Activated CD8-positive, alpha-beta T cell treated with anti-CD3 and anti-CD28 coated beads for 36 hours (primary cell): Measurements from ENCODE around the gene TEN1. TPM values are rescaled to one million over a fixed set of nuclear protein-coding genes. Genes with fewer than 3 reads are reported as not detected.

Experiments used
- ATAC-seq: fragments of 200-7000 bp; cut with Tn5 transposase; one replicate; pipeline ENCODE4 v1.10.0; 2021; ENCODE audit warnings: mild to moderate bottlenecking, moderate library complexity
- CTCF ChIA-PET: fragments of 350-600 bp; sonication (Branson Sonifier 250); formaldehyde crosslinking; loops from one replicate; lab custom pipeline; 2021; ENCODE audit warnings: antibody characterized with exemption; lab: Charles Lee
- POLR2A ChIA-PET: fragments of 350-600 bp; sonication (Branson Sonifier 250); formaldehyde crosslinking; loops from one replicate; lab custom pipeline; 2021; ENCODE audit warnings: antibody characterized with exemption; lab: Charles Lee
- DNase-seq: peaks from one replicate; pipeline ENCODE4 v3.0.0-alpha.2; 2020
- H3K27ac Mint-ChIP-seq: one replicate; pipeline ENCODE4 v1.8.0; 2021; ENCODE audit warnings: mild to moderate bottlenecking, mixed read lengths
- H3K27me3 Mint-ChIP-seq: one replicate; pipeline ENCODE4 v1.8.0; 2021; ENCODE audit warnings: mixed read lengths
- H3K36me3 Mint-ChIP-seq: one replicate; pipeline ENCODE4 v1.8.0; 2021; ENCODE audit warnings: low read depth, mixed read lengths
- H3K4me1 Mint-ChIP-seq: one replicate; pipeline ENCODE4 v1.8.0; 2021; ENCODE audit warnings: low read depth, mixed read lengths
- H3K4me3 Mint-ChIP-seq: one replicate; pipeline ENCODE4 v1.8.0; 2021; ENCODE audit warnings: mild to moderate bottlenecking, moderate library complexity, mixed read lengths
- H3K9me3 Mint-ChIP-seq: one replicate; pipeline ENCODE4 v1.8.0; 2021; ENCODE audit warnings: mixed read lengths
- intact Hi-C: fragments of 100-400 bp; cut with micrococcal nuclease; formaldehyde crosslinking; loops from one replicate; pipeline ENCODE4 v1.10.0; 2022
- total RNA-seq, 2 experiments: library from RNA; stranded (reverse); gene quantifications; one replicate each; pipeline ENCODE4 v1.2.3, GENCODE V29; 2021
- TF ChIP-seq, protein P1 (sequence below): fragments of 200-600 bp; IDR thresholded peaks from one replicate; pipeline ENCODE4 v1.8.0; 2022; ENCODE audit warnings: antibody characterized with exemption, mild to moderate bottlenecking

The TEN1 gene
- total RNA-seq, 2 experiments from 2014 or later, result 11.7 to 13.2 TPM

DNA sequence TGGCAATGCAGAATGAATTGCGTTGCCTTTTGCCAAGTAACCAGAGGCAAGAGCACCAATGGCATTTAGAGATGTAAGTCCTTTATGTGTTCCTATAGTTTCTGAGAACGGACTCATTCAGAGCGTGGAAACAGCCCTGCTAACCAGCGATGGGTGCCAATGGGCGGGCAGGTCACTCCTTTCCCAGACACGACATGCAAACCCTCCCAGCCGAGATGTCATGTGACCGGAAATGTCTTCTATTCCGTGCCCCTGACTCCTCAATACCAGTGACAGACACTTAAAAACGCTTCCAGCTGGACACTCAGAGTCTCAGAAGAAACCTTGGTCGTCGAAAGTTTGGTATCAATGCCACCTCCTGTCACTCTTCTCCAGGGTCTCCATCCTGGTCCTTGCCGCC is 41.4 kb upstream of the TEN1 start:
- Mint-ChIP-seq H3K9me3 (no peaks in the 10 kb centered on the region), H3K27me3 (no peaks in the 10 kb centered on the region), H3K4me1 (peaks cover 12% of the 10 kb centered on the region), H3K36me3 (peaks cover 5% of the 10 kb centered on the region), H3K4me3 (no peak overlapping the region), H3K27ac (no peak overlapping the region)
- TF ChIP-seq, protein P1, sequence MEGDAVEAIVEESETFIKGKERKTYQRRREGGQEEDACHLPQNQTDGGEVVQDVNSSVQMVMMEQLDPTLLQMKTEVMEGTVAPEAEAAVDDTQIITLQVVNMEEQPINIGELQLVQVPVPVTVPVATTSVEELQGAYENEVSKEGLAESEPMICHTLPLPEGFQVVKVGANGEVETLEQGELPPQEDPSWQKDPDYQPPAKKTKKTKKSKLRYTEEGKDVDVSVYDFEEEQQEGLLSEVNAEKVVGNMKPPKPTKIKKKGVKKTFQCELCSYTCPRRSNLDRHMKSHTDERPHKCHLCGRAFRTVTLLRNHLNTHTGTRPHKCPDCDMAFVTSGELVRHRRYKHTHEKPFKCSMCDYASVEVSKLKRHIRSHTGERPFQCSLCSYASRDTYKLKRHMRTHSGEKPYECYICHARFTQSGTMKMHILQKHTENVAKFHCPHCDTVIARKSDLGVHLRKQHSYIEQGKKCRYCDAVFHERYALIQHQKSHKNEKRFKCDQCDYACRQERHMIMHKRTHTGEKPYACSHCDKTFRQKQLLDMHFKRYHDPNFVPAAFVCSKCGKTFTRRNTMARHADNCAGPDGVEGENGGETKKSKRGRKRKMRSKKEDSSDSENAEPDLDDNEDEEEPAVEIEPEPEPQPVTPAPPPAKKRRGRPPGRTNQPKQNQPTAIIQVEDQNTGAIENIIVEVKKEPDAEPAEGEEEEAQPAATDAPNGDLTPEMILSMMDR, result no peak
- intact Hi-C loops, result no loop called here
- POLR2A ChIA-PET, result no interaction called here
- no peak for ATAC-seq
- no peak for DNase-seq
- CTCF ChIA-PET, result no interaction called here

DNA sequence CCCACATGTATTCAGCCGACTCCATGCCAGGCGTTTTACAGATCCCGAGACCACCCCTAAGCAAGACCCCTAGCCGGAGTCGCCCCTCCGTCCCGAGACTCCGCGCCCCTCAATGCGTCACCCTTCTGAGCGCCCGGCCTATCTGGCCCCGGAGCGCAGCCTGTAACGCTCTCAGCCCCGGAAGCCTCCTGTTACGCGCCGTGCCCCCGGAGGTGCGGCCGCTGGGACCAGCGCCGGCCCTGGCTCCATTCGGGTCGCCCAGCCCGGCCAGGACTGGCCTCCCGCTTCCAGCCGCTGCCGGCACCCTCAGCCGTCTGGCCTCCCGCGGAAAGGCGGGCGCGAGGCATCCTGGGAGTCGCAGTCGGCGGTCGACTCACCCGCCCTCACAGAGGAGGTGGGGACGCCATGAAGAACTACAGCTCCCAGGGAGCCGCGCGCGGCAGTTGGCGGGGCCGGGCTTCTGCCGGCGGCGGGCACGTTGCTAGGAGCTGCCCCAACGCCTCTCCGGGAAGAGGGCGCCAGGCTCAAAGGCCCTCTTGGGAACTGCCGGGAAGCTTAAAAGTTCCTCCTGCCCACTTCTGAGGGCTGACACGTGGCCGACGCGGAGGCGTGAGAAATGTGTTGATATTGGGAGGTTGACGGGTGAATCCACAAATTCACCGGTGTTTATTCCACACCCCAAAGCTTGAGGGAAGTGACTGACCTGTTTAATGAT is 38.2 kb upstream of the TEN1 start, which contains the start of gene FBF1:
FBF1 (minus strand) TSS at position 316 of the 715 bp plus-strand sequence. CDS start 2,893 bp downstream, outside the sequence.
- H3K36me3 Mint-ChIP-seq, result no peaks in the 10 kb centered on the region
- H3K4me1 Mint-ChIP-seq, result peaks cover 12% of the 10 kb centered on the region
- no peaks in the 10 kb centered on the region for H3K27me3 Mint-ChIP-seq
- H3K4me3 Mint-ChIP-seq, result peak within 1 kb of the TSS; percentile 86
- TF ChIP-seq, protein P1, result no peak
- peak; percentile 93 for DNase-seq
- POLR2A ChIA-PET, result interaction anchor here (0.7 to 0.8 kb wide), 2 partner anchors 35 to 422 kb away, joined by 3 read pairs; no protein-coding TSS in a partner anchor
- peak; percentile 99 for ATAC-seq
- intact Hi-C loops, result no loop called here
- peak within 1 kb of the TSS; percentile 86 for H3K27ac Mint-ChIP-seq
- CTCF ChIA-PET, result interaction anchor here (0.7 to 1.4 kb wide), 4 partner anchors 13 to 83 kb away, joined by 3 to 5 read pairs (median 4); partner anchors contain the start of gene CDK3
- no peaks in the 10 kb centered on the region for H3K9me3 Mint-ChIP-seq

DNA sequence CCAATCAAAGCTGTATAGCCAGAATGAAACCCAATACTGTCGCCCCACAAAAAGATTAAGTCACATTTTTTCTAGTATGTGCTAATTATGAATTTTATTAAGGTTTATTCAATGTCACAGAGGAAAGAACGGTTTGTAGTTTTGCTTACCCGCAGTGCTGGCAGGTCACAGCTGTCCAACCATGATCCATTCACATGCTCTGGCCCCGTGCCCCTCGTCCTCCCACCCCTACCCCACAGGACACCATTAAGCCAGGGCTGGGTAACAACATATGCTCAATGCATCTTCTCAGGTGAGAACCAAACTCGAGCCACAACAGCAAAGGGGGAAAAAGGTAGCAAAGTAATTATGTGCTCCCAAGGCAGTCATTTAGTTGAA is 37.6 kb upstream of the TEN1 start:
- Mint-ChIP-seq H3K36me3 (no peaks in the 10 kb centered on the region), H3K4me1 (peaks cover 12% of the 10 kb centered on the region), H3K27me3 (no peaks in the 10 kb centered on the region), H3K4me3 (peak overlapping the region; percentile 86), H3K9me3 (no peaks in the 10 kb centered on the region), H3K27ac (peak overlapping the region; percentile 56)
- POLR2A ChIA-PET, result interaction anchor here (0.6 to 0.8 kb wide), 2 partner anchors 423 to 440 kb away, joined by 3 to 4 read pairs; no protein-coding TSS in a partner anchor
- CTCF ChIA-PET, result interaction anchor here (0.7 to 1.4 kb wide), 4 partner anchors 14 to 83 kb away, joined by 3 to 5 read pairs (median 4); partner anchors contain the start of gene CDK3
- intact Hi-C loops, result no loop called here
- TF ChIP-seq, protein P1, result no peak
- ATAC-seq (no peak), DNase-seq (no peak)

DNA sequence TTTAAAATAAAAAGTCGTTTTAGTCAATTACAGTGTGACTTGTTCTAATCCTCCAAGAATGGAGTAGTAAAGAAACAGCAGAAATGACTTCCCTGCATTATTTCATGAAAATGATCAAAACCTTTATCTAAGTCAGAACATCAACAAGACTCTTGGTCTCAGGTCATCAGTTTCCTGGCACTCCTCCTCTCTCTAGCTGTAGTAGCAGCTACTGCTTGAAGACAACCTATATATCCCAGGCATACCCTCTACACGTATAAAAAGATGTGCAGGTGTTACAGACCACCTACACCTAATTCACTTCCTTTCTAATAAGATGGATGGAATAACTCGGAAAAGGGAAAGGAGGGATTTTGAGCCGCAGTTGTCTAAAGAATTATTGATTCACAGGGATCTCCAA is 36.6 kb upstream of the TEN1 start:
- Mint-ChIP-seq H3K27me3 (no peaks in the 10 kb centered on the region), H3K4me1 (peaks cover 12% of the 10 kb centered on the region), H3K36me3 (no peaks in the 10 kb centered on the region), H3K9me3 (no peaks in the 10 kb centered on the region), H3K27ac (no peak overlapping the region), H3K4me3 (no peak overlapping the region)
- TF ChIP-seq, protein P1, result no peak
- intact Hi-C loops, result no loop called here
- no peak for ATAC-seq
- POLR2A ChIA-PET, result no interaction called here
- CTCF ChIA-PET, result no interaction called here
- DNase-seq, result no peak

DNA sequence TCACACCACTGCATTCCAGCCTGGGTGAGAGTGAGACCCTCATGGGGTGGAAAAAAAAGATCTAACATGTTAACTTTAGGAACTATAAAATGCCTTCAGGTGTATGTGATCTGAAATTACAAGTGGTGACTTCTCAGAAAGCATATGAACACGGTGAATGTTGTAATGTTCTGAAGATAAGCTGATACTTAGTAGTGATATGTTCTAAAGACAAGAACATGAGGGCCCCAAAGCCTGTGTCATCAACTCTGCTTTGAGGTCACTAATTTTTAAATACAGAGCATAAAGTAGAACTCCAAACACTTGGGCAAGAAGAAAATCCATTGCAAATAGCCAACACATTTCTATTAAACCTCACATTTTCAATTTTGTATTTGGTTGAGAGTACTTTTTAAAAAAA is 35.5 kb upstream of the TEN1 start:
- no peak for ATAC-seq
- no peak overlapping the region for H3K4me3 Mint-ChIP-seq
- H3K9me3 Mint-ChIP-seq, result no peaks in the 10 kb centered on the region
- peaks cover 12% of the 10 kb centered on the region for H3K4me1 Mint-ChIP-seq
- H3K36me3 Mint-ChIP-seq, result no peaks in the 10 kb centered on the region
- no peak for DNase-seq
- ChIA-PET CTCF (no interaction called here), POLR2A (interaction anchor here (0.6 kb wide), 1 partner anchor 1338 kb away, joined by 4 read pairs; no protein-coding TSS in a partner anchor)
- H3K27ac Mint-ChIP-seq, result no peak overlapping the region
- intact Hi-C loops, result no loop called here
- TF ChIP-seq, protein P1, result no peak
- no peaks in the 10 kb centered on the region for H3K27me3 Mint-ChIP-seq
